Fibroblast of upper back skin (primary cell): ENCODE results near the gene NREP.
A peak's percentile ranks its signal among the peaks of the same experiment; 100 is the strongest.

Experiments
- DNase-seq: peaks from one replicate; pipeline ENCODE4 v3.0.0-alpha.2; 2013

Gene NREP

GRCh38 chr5:111756581-111757354, at the start of gene NREP:
Gene NREP, minus strand, starts transcription at chr5:111757194. Its CDS starts 1,422 bp downstream, at chr5:111755772.
- no peak for DNase-seq

GRCh38 chr5:111806753-111807152, 49.8 kb upstream of the NREP start:
- DNase-seq: no peak

GRCh38 chr5:111806156-111806555, 49.2 kb upstream of the NREP start:
- no peak for DNase-seq

- DNase-seq: no peak
Measured at GRCh38 chr5:111805071-111805470, 48.1 kb upstream of the NREP start.

GRCh38 chr5:111800351-111800750, 43.4 kb upstream of the NREP start:
- no peak for DNase-seq

- DNase-seq: no peak
Measured at GRCh38 chr5:111795142-111795541, 38.1 kb upstream of the NREP start.

- no peak for DNase-seq
Measured at GRCh38 chr5:111792471-111793058, 35.6 kb upstream of the NREP start.

GRCh38 chr5:111790295-111790694, 33.3 kb upstream of the NREP start:
- DNase-seq: no peak

- DNase-seq: no peak
Measured at GRCh38 chr5:111787006-111787405, 30.0 kb upstream of the NREP start.

- DNase-seq: no peak
Measured at GRCh38 chr5:111784491-111785181, 27.6 kb upstream of the NREP start.

- no peak for DNase-seq
Measured at GRCh38 chr5:111783537-111783936, 26.5 kb upstream of the NREP start.

GRCh38 chr5:111782216-111782615, 25.2 kb upstream of the NREP start:
- DNase-seq: peak; percentile 40

GRCh38 chr5:111781200-111781599, 24.2 kb upstream of the NREP start:
- peak; percentile 49 for DNase-seq

GRCh38 chr5:111779922-111780292, 22.9 kb upstream of the NREP start:
- peak; percentile 67 for DNase-seq

- no peak for DNase-seq
Measured at GRCh38 chr5:111779260-111779921, 22.4 kb upstream of the NREP start.

GRCh38 chr5:111776913-111777781, 20.2 kb upstream of the NREP start:
- peak; percentile 46 for DNase-seq

- DNase-seq: peak; percentile 62
Measured at GRCh38 chr5:111775224-111775623, 18.2 kb upstream of the NREP start.

GRCh38 chr5:111774525-111774924, 17.5 kb upstream of the NREP start:
- peak; percentile 88 for DNase-seq

- DNase-seq: no peak
Measured at GRCh38 chr5:111772456-111773122, 15.6 kb upstream of the NREP start.

GRCh38 chr5:111769541-111769940, 12.5 kb upstream of the NREP start:
- no peak for DNase-seq

GRCh38 chr5:111765613-111766571, 8.9 kb upstream of the NREP start:
- no peak for DNase-seq
